ENCODE results near the gene SNAI3. TPM values are rescaled to one million over a fixed set of nuclear protein-coding genes. Genes with fewer than 3 reads are reported as not detected.
"Not testable (repeated sequence)": the region's sequence is repeated elsewhere in the genome, so short reads cannot be mapped to it uniquely, and the experiment has no call there.

SNAI3 gene
- total RNA-seq, 1 donor from 2014 or later = not detected

GRCh38 chr16:88690341-88691128, 4.2 kb upstream of the SNAI3 start:
- no peak for DNase-seq

DNA sequence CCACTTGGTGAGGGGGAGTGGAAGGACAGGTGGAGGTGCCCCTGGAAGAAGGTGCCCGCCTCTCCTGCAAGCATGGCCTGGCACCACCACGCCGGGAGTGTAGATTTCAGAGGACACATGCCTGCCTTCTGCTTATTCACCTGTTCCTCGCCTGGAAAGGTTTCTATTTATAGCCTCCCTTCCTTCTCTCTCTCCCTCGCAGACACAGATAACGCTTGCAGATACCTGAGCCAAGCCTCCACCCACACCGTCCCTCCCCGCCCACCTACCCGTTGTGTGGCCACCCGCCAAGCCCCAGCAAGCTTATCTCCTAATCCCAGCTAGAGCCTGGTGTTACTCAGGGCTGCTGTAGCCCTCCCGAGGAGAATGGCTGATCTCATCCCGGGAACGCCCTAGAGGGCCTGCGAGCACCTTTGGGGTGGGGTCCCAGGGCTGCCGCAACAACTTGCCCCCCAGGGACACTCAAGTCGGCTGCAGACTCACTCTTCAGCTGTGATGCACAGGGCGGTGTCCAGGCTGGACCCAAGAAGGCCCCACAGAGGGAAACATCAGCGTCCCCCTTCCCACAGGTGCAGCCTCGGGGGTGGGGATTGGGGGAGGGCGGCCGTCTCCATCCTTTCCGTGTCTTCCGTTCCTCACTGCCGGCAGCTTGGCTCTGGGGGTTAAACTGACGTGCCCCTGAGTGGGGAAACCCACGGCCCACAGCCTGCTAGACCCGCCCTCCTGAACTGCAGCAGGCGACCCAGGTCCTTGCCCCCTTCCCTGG, 1.9 kb upstream of the SNAI3 start:
- no peak for DNase-seq

DNA sequence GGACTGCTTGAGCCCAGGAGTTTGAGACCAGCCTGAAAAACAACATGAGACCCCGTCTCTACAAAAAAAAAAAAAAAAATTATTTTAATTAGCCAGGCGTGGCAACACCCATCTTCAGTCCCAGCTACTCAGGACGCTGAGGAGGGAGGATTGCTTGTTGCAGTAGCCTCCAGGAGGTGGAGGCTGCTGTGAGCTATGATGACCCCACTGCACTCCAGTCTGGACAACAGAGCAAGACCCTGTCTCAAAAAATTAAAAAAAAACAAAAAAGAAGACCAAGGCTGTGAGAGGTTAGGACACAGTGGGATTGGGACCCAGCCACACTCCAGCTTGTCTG, 1.3 kb upstream of the SNAI3 start:
- DNase-seq = no peak

DNA sequence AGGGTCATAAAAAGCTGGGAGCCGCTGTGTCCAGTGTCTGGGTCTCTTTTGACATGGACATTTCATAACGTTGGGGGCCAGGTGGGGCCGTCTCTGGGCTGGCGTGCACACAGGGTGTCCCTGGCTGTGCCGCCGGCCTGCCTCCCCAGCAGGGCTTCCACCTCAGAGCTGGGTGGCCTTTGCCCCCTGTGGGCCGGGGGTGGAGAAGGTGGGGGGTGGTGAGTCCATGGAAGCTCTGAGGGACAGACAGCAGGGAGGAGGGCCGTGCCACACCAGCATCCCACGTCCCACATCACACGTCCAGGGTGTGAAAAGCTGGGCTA, 908 bp upstream of the SNAI3 start:
- DNase-seq = no peak

DNA sequence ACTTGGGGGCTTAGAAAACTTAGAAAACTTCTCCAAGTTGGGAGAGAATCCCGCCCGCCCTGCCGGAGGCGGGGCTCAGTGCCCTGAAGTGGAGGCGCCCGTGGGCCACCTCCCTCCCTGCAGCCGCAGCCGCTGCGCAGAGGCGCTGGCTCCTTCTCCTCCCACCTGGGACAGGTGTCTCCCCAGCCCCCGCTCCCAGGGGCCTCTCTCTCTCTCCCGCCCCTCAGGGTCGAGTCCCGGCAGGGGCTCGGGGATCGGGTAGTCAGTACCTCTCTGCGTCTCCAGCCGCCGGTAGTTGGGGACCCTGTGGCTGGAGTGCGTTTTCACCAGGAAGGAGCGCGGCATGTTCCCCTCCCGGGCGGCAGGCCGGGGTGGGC, 257 bp downstream of the SNAI3 start:
- DNase-seq = no peak

DNA sequence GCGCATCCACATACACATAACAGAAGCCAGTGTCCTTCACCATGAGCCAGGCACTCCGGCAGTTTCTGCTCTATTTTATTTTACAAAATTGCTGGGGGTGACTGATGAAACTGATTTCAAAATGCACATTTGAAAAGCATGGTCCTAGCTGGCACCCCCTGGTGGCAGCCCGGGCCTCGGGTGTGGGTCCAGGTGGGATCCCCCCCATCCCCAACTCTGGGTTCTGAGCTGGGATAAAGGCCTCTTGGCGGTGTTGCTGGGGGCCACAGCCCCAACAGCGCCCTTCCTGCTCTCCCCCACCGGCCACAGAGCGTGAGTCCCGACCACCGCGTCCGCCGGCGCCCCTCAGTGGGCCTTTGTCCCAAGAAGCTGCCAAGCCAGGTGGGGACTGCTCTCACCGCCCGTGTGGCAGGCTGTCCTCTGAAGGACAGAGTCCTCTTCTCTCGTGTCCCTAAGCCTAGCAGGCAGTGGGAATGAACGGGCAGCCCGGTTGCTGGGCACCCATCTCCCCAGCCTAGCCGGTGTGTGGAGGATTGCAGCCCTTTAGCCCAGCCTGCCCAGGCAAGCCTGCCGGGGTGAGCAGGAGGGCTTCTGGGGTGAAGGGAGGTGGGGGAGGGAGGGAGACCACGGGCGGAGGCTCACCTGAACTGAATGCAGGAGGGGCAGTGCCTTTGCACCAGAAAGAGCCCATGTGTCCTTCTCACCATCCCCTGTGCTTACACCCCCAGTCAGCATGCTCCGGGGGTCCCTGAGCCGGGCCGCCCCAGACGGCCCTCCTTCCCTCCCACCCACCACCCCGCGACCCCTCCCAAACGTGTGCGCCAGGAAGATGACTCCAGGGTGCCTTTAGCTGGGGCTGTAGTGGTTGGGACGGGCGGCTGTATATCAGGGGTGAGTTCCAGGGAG, 898 bp downstream of the SNAI3 start:
- DNase-seq = peak; percentile 54

GRCh38 chr16:88684569-88685155, 1.6 kb downstream of the SNAI3 start:
- no peak for DNase-seq

GRCh38 chr16:88681709-88682451, 4.4 kb downstream of the SNAI3 start:
- no peak for DNase-seq

DNA sequence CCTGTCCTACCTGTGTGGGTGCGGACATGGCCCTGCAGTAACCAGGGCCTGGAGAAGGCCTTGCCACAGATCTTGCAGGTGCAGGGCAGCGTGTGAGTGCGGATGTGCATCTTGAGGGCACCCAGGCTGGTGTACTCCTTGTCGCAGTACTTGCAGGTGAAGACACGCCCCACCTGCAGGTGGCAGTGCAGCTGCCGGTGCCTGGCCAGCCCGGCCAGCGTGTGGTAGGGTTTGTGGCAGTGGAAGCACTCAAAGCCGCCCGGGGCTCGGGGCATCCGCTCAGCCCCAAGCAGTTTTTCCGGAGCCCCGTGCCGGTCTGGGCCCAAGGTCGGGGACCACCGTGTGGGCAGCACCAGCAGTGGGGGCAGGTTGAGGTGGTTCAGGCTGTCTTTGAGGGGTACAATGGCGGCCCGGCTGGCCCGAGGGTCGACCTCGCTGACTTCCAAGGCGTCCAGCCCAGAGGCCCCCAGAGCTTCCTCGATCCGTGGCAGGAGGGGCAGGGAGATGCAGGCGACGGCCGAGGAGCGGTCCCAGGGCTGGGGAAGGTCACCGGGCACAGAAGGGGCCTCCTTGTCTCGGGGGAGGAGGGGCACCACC, 5.1 kb downstream of the SNAI3 start:
- DNase-seq = peak; percentile 42

GRCh38 chr16:88680554-88681083, 5.7 kb downstream of the SNAI3 start:
- no peak for DNase-seq

GRCh38 chr16:88678224-88678979, 7.9 kb downstream of the SNAI3 start:
- no peak for DNase-seq

GRCh38 chr16:88677721-88678120, 8.6 kb downstream of the SNAI3 start:
- no peak for DNase-seq

DNA sequence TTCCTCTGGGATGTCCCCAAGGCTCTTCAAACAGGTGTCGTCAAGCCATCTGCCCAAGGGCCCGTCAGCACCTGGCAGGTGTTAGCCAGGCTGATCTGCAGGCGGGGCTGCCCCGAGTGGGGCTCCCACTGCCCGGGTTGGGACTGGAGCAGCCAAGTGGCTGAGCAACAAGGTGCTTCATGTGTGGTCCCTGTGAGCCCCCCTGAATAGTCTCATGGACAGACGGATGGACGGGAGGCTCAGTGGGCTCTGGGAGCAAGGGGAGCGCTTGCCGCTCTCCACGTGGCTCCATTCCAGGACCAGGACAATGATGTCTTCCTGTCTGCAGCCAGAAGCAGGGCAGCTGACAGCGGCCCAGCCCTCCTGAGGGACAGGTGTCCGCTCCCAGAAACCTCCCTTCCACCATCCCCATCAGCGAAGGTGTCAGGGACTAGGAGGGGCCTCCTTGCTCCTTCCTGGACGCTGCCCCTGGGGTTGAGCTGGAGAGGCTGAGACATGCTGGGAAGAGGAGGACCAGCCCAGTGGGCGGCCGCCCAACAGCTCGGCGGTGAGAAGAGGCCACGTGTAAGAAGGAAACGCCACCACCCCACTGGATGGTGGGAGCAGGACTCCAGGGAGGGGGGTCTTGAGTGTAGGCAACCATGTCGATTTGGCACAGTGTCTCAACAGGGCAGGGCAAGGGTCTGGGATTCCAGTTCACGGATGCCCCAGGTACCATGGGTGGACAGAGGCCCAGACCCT, 9.6 kb downstream of the SNAI3 start:
- DNase-seq = no peak

GRCh38 chr16:88673716-88674379, 12.5 kb downstream of the SNAI3 start:
- no peak for DNase-seq

- DNase-seq = peak; percentile 40
These were observed 13.5 kb downstream of the SNAI3 start for GRCh38 chr16:88672776-88673175.

DNA sequence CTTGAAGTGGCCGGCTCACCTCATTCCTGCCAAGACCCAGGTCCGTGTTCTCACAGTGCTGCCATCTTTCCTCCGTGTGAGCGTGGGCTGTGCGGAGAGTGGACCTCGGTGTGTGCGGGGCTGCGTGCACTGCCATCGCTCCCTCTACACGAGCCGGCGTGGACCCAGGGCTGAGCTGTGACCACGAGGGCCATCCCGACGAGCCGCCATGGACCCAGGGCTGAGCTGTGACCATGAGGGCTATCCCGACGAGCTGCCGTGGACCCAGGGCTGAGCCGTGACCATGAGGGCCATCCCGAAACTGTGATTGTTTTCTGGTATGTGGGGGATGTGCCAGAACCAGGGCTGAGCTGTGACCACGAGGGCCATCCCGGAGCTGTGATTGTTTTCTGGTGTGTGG, 14.5 kb downstream of the SNAI3 start:
- DNase-seq = no peak

- DNase-seq = peak; percentile 15
These were observed 16.3 kb downstream of the SNAI3 start for GRCh38 chr16:88669980-88670379.

GRCh38 chr16:88669493-88669892, 16.8 kb downstream of the SNAI3 start:
- not testable (repeated sequence) for DNase-seq

DNA sequence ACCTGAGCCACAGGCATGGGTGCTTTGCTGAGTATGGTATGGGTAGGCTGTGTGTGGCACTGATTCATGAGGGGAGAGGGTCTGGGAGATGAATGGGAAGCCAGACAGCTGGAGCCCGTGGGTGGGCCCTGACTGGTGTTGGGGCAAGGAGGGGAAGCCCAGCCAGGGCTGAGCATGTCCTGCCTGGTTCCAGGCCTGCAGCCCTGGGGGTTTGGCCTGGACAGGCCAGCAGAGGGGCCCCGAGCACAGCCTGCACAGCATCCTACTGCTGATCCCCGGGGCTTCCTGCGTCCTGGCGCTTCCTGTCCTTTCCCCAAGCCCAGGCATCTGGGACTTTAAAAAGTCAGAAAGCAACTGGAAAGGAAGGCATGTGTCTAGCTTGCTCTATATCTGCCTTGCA, 18.8 kb downstream of the SNAI3 start:
- peak; percentile 49 for DNase-seq

Measured in dermis blood vessel endothelial cell (primary cell).